Activated CD8-positive, alpha-beta T cell treated with anti-CD3 and anti-CD28 coated beads, Interleukin-2, amount 10 ng/mL, durations not matched to agents 7 days and 5 days (primary cell): ENCODE data around the gene MARVELD1. TPM values are rescaled to one million over a fixed set of nuclear protein-coding genes. Genes with fewer than 3 reads are reported as not detected.

ENCODE experiments used
- ATAC-seq: fragments of 150-1000 bp; cut with Tn5 transposase; one replicate; pipeline ENCODE4 v1.10.0; 2021; ENCODE audit warnings: moderate library complexity
- CTCF ChIA-PET: fragments of 350-600 bp; sonication (Branson Sonifier 250); formaldehyde crosslinking; loops from one replicate; lab custom pipeline; 2021; ENCODE audit warnings: antibody characterized with exemption; lab: Charles Lee
- POLR2A ChIA-PET: fragments of 350-600 bp; sonication (Branson Sonifier 250); formaldehyde crosslinking; loops from one replicate; lab custom pipeline; 2021; ENCODE audit warnings: antibody characterized with exemption; lab: Charles Lee
- DNase-seq: peaks from one replicate; pipeline ENCODE4 v3.0.0-alpha.2; 2020
- H3K27ac Mint-ChIP-seq: one replicate; pipeline ENCODE4 v1.8.0; 2021; ENCODE audit warnings: mild to moderate bottlenecking, mixed read lengths
- H3K27me3 Mint-ChIP-seq: one replicate; pipeline ENCODE4 v1.8.0; 2021; ENCODE audit warnings: low read depth, mixed read lengths
- H3K36me3 Mint-ChIP-seq: one replicate; pipeline ENCODE4 v1.8.0; 2021; ENCODE audit warnings: low read depth, mixed read lengths
- H3K4me1 Mint-ChIP-seq: one replicate; pipeline ENCODE4 v1.8.0; 2021; ENCODE audit warnings: low read depth, mixed read lengths
- H3K4me3 Mint-ChIP-seq: one replicate; pipeline ENCODE4 v1.8.0; 2021; ENCODE audit warnings: mild to moderate bottlenecking, mixed read lengths
- H3K9me3 Mint-ChIP-seq: one replicate; pipeline ENCODE4 v1.8.0; 2022; ENCODE audit warnings: mixed read lengths; ENCODE audit not compliant: insufficient read depth
- total RNA-seq, 2 experiments: library from RNA; stranded (reverse); gene quantifications; one replicate each; pipeline ENCODE4 v1.2.3, GENCODE V29; 2021

The MARVELD1 gene
- total RNA-seq, 2 experiments from 2014 or later = 2.2 to 2.4 TPM

GRCh38 chr10:97740613-97741012 lies 27.1 kb downstream of the MARVELD1 start:
- H3K9me3 Mint-ChIP-seq = no peaks in the 10 kb centered on the region
- DNase-seq (no peak), ATAC-seq (no peak)
- H3K4me3 Mint-ChIP-seq = no peak overlapping the region
- H3K4me1 Mint-ChIP-seq = peaks cover 51% of the 10 kb centered on the region
- H3K36me3 Mint-ChIP-seq = peaks cover 57% of the 10 kb centered on the region
- H3K27ac Mint-ChIP-seq = no peak overlapping the region
- no peaks in the 10 kb centered on the region for H3K27me3 Mint-ChIP-seq
- POLR2A ChIA-PET = no interaction called here
- CTCF ChIA-PET = interaction anchor here (1.5 kb wide), 1 partner anchor 40 kb away, joined by 3 read pairs; no protein-coding TSS in a partner anchor

GRCh38 chr10:97743169-97743943 lies 29.8 kb downstream of the MARVELD1 start:
- Mint-ChIP-seq H3K27ac (peak overlapping the region; percentile 55), H3K4me1 (peaks cover 31% of the 10 kb centered on the region)
- CTCF ChIA-PET = interaction anchor here (1.0 to 2.8 kb wide), 4 partner anchors 12 to 42 kb away, joined by 3 to 14 read pairs (median 6); no protein-coding TSS in a partner anchor

GRCh38 chr10:97744405-97745035 lies 31.0 kb downstream of the MARVELD1 start:
- Mint-ChIP-seq H3K4me1 (peaks cover 23% of the 10 kb centered on the region), H3K9me3 (no peaks in the 10 kb centered on the region), H3K27me3 (no peaks in the 10 kb centered on the region), H3K4me3 (no peak overlapping the region), H3K27ac (no peak overlapping the region), H3K36me3 (peaks cover 58% of the 10 kb centered on the region)
- POLR2A ChIA-PET = no interaction called here
- ATAC-seq (no peak), DNase-seq (no peak)
- CTCF ChIA-PET = interaction anchor here (1.0 to 2.8 kb wide), 4 partner anchors 13 to 67 kb away, joined by 4 to 14 read pairs (median 6); no protein-coding TSS in a partner anchor

More at GRCh38 chr10:97743169-97743943, 29.8 kb downstream of the MARVELD1 start:
- H3K36me3 Mint-ChIP-seq = peaks cover 58% of the 10 kb centered on the region
- ATAC-seq = no peak
- POLR2A ChIA-PET = no interaction called here
- H3K9me3 Mint-ChIP-seq = no peaks in the 10 kb centered on the region
- no peak for DNase-seq
- H3K4me3 Mint-ChIP-seq = no peak overlapping the region
- no peaks in the 10 kb centered on the region for H3K27me3 Mint-ChIP-seq

GRCh38 chr10:97747573-97747972 lies 34.0 kb downstream of the MARVELD1 start:
- DNase-seq (no peak), ATAC-seq (no peak)
- H3K27me3 Mint-ChIP-seq = no peaks in the 10 kb centered on the region
- no peak overlapping the region for H3K4me3 Mint-ChIP-seq
- H3K36me3 Mint-ChIP-seq = peaks cover 58% of the 10 kb centered on the region
- no peaks in the 10 kb centered on the region for H3K9me3 Mint-ChIP-seq
- POLR2A ChIA-PET = no interaction called here
- CTCF ChIA-PET = interaction anchor here (1.9 to 2.5 kb wide), 3 partner anchors 38 to 122 kb away, joined by 7 to 8 read pairs (median 7); no protein-coding TSS in a partner anchor
- H3K4me1 Mint-ChIP-seq = peaks cover 4% of the 10 kb centered on the region
- no peak overlapping the region for H3K27ac Mint-ChIP-seq

- no peaks in the 10 kb centered on the region for H3K27me3 Mint-ChIP-seq
- peaks cover 4% of the 10 kb centered on the region for H3K4me1 Mint-ChIP-seq
- peaks cover 55% of the 10 kb centered on the region for H3K36me3 Mint-ChIP-seq
- no peak for DNase-seq
- ChIA-PET POLR2A (interaction anchor here (0.6 kb wide), 1 partner anchor 1930 kb away, joined by 3 read pairs; no protein-coding TSS in a partner anchor), CTCF (interaction anchor here (0.8 to 2.5 kb wide), 6 partner anchors 11 to 167 kb away, joined by 3 to 8 read pairs (median 6); partner anchors contain the start of gene ZFYVE27)
- no peak overlapping the region for H3K4me3 Mint-ChIP-seq
- no peaks in the 10 kb centered on the region for H3K9me3 Mint-ChIP-seq
- ATAC-seq = no peak
- H3K27ac Mint-ChIP-seq = no peak overlapping the region
These were observed 34.6 kb downstream of the MARVELD1 start for GRCh38 chr10:97748116-97748515.

GRCh38 chr10:97752956-97753355 lies 39.4 kb downstream of the MARVELD1 start:
- Mint-ChIP-seq H3K9me3 (no peaks in the 10 kb centered on the region), H3K4me3 (no peak overlapping the region), H3K27me3 (no peaks in the 10 kb centered on the region), H3K27ac (no peak overlapping the region), H3K36me3 (peaks cover 49% of the 10 kb centered on the region), H3K4me1 (no peaks in the 10 kb centered on the region)
- ChIA-PET CTCF (interaction anchor here (1.1 kb wide), 1 partner anchor 19 kb away, joined by 3 read pairs; no protein-coding TSS in a partner anchor), POLR2A (no interaction called here)
- ATAC-seq (no peak), DNase-seq (no peak)

- Mint-ChIP-seq H3K4me3 (no peak overlapping the region), H3K27me3 (no peaks in the 10 kb centered on the region), H3K9me3 (no peaks in the 10 kb centered on the region), H3K36me3 (peaks cover 43% of the 10 kb centered on the region), H3K4me1 (no peaks in the 10 kb centered on the region), H3K27ac (peak overlapping the region; percentile 18)
- ChIA-PET CTCF (no interaction called here), POLR2A (no interaction called here)
- DNase-seq = no peak
- ATAC-seq = no peak
These were observed 41.2 kb downstream of the MARVELD1 start for GRCh38 chr10:97754726-97755125.

GRCh38 chr10:97755718-97756117 lies 42.2 kb downstream of the MARVELD1 start:
- Mint-ChIP-seq H3K27ac (no peak overlapping the region), H3K9me3 (no peaks in the 10 kb centered on the region), H3K27me3 (no peaks in the 10 kb centered on the region), H3K36me3 (peaks cover 38% of the 10 kb centered on the region), H3K4me1 (no peaks in the 10 kb centered on the region), H3K4me3 (no peak overlapping the region)
- CTCF ChIA-PET = interaction anchor here (1.5 kb wide), 1 partner anchor 54 kb away, joined by 4 read pairs; no protein-coding TSS in a partner anchor
- DNase-seq (no peak), ATAC-seq (no peak)
- POLR2A ChIA-PET = no interaction called here

GRCh38 chr10:97757471-97757870 lies 43.9 kb downstream of the MARVELD1 start:
- no peaks in the 10 kb centered on the region for H3K9me3 Mint-ChIP-seq
- H3K27me3 Mint-ChIP-seq = no peaks in the 10 kb centered on the region
- peaks cover 42% of the 10 kb centered on the region for H3K36me3 Mint-ChIP-seq
- no peaks in the 10 kb centered on the region for H3K4me1 Mint-ChIP-seq
- CTCF ChIA-PET = interaction anchor here (1.2 to 6.5 kb wide), 2 partner anchors 34 to 112 kb away, joined by 3 to 38 read pairs; no protein-coding TSS in a partner anchor
- H3K4me3 Mint-ChIP-seq = no peak overlapping the region
- ATAC-seq (no peak), DNase-seq (no peak)
- POLR2A ChIA-PET = no interaction called here
- H3K27ac Mint-ChIP-seq = no peak overlapping the region

GRCh38 chr10:97759158-97759887 lies 45.8 kb downstream of the MARVELD1 start:
- ChIA-PET POLR2A (no interaction called here), CTCF (interaction anchor here (1.1 to 6.5 kb wide), 5 partner anchors 8 to 110 kb away, joined by 3 to 38 read pairs (median 5); partner anchors contain the start of gene AVPI1)
- ATAC-seq (peak; percentile 82), DNase-seq (peak; percentile 68)
- peaks cover 36% of the 10 kb centered on the region for H3K36me3 Mint-ChIP-seq
- no peak overlapping the region for H3K27ac Mint-ChIP-seq
- no peaks in the 10 kb centered on the region for H3K9me3 Mint-ChIP-seq
- H3K4me1 Mint-ChIP-seq = peaks cover under 1% of the 10 kb centered on the region
- no peak overlapping the region for H3K4me3 Mint-ChIP-seq
- H3K27me3 Mint-ChIP-seq = no peaks in the 10 kb centered on the region

- DNase-seq (no peak), ATAC-seq (no peak)
- POLR2A ChIA-PET = no interaction called here
- Mint-ChIP-seq H3K4me3 (no peak overlapping the region), H3K27me3 (no peaks in the 10 kb centered on the region), H3K4me1 (peaks cover 5% of the 10 kb centered on the region), H3K27ac (no peak overlapping the region), H3K36me3 (peaks cover 31% of the 10 kb centered on the region), H3K9me3 (no peaks in the 10 kb centered on the region)
- CTCF ChIA-PET = interaction anchor here (1.0 to 6.5 kb wide), 6 partner anchors 9 to 109 kb away, joined by 3 to 38 read pairs (median 4); partner anchors contain the start of gene AVPI1
These were observed 46.4 kb downstream of the MARVELD1 start for GRCh38 chr10:97759946-97760345.
